Measurements from ENCODE around the gene MVB12B. TPM values are rescaled to one million over a fixed set of nuclear protein-coding genes. Genes with fewer than 3 reads are reported as not detected.

Gene MVB12B
- total RNA-seq, 6 experiments from 2014 or later: 7.2 to 16.2 (median 9.1) TPM

GRCh38 chr9:126301985-126302603, 24.5 kb upstream of the MVB12B start:
- H3K4me1 ChIP-seq: no peaks in the 10 kb centered on the region
- TF ChIP-seq CTCF (IDR thresholded peaks at IDR 0.05) (peak; percentile 68 to 78 (median 72)), POLR2A (IDR thresholded peaks at IDR 0.05) (no peak)
- intact Hi-C loops (cut with DNase I): loop anchor here (10.0 kb wide), 2 partner anchors 93 to 183 kb away; no protein-coding TSS in a partner anchor
- H3K27ac ChIP-seq: no peak overlapping the region
- H3K9me3 ChIP-seq: no peaks in the 10 kb centered on the region
- H3K4me3 ChIP-seq: no peak overlapping the region
- DNase-seq: peak in 1 of 3 donors; percentile 58
- 4% methylated on average over 4 of the region's 4 CpGs for WGBS (ENCODE audit: insufficient coverage, low coverage, low lambda C conversion rate, missing lambda C conversion rate)
- no peaks in the 10 kb centered on the region for H3K27me3 ChIP-seq
- H3K36me3 ChIP-seq: no peaks in the 10 kb centered on the region
- ATAC-seq: peak; percentile 86 to 95 (median 91)

- Histone ChIP-seq H3K27ac (no peak overlapping the region), H3K36me3 (no peaks in the 10 kb centered on the region), H3K4me3 (no peak overlapping the region), H3K4me1 (no peaks in the 10 kb centered on the region), H3K27me3 (no peaks in the 10 kb centered on the region), H3K9me3 (no peaks in the 10 kb centered on the region)
- DNase-seq: no peak
- intact Hi-C loops (cut with DNase I): loop anchor here (10.0 kb wide), 2 partner anchors 92 to 182 kb away; no protein-coding TSS in a partner anchor
- ATAC-seq: no peak
- no peak for TF ChIP-seq CTCF (IDR thresholded peaks at IDR 0.05)
- no peak for TF ChIP-seq POLR2A (IDR thresholded peaks at IDR 0.05)
- 30% methylated on average over 1 of the region's 1 CpG for WGBS (ENCODE audit: insufficient coverage, low coverage, low lambda C conversion rate, missing lambda C conversion rate)
These were observed 23.9 kb upstream of the MVB12B start for GRCh38 chr9:126302730-126303129.

- Histone ChIP-seq H3K27me3 (no peaks in the 10 kb centered on the region), H3K9me3 (no peaks in the 10 kb centered on the region), H3K4me3 (no peak overlapping the region), H3K27ac (no peak overlapping the region), H3K36me3 (no peaks in the 10 kb centered on the region), H3K4me1 (no peaks in the 10 kb centered on the region)
- ATAC-seq (no peak), DNase-seq (no peak)
- intact Hi-C loops (cut with DNase I): loop anchor here (10.0 kb wide), 2 partner anchors 91 to 181 kb away; no protein-coding TSS in a partner anchor
- TF ChIP-seq POLR2A (IDR thresholded peaks at IDR 0.05): no peak
- 100% methylated on average over 3 of the region's 3 CpGs for WGBS (ENCODE audit: insufficient coverage, low coverage, low lambda C conversion rate, missing lambda C conversion rate)
These were observed 23.1 kb upstream of the MVB12B start for GRCh38 chr9:126303488-126303887.

GRCh38 chr9:126304207-126304970, 22.2 kb upstream of the MVB12B start:
- no peak for DNase-seq
- H3K36me3 ChIP-seq: no peaks in the 10 kb centered on the region
- TF ChIP-seq CTCF (IDR thresholded peaks at IDR 0.05) (no peak), POLR2A (IDR thresholded peaks at IDR 0.05) (no peak)
- 72% methylated on average over 4 of the region's 8 CpGs for WGBS (ENCODE audit: insufficient coverage, low coverage, low lambda C conversion rate, missing lambda C conversion rate)
- no peaks in the 10 kb centered on the region for H3K4me1 ChIP-seq
- no peak for ATAC-seq
- H3K27ac ChIP-seq: no peak overlapping the region
- H3K27me3 ChIP-seq: no peaks in the 10 kb centered on the region
- no peak overlapping the region for H3K4me3 ChIP-seq
- H3K9me3 ChIP-seq: no peaks in the 10 kb centered on the region
- intact Hi-C loops (cut with DNase I): loop anchor here (10.0 kb wide), 2 partner anchors 90 to 180 kb away; no protein-coding TSS in a partner anchor

GRCh38 chr9:126304971-126305320, 21.7 kb upstream of the MVB12B start:
- intact Hi-C loops (cut with DNase I): loop anchor here (10.0 kb wide), 2 partner anchors 90 to 180 kb away; no protein-coding TSS in a partner anchor
- H3K9me3 ChIP-seq: no peaks in the 10 kb centered on the region
- ATAC-seq (no peak), DNase-seq (no peak)
- H3K36me3 ChIP-seq: no peaks in the 10 kb centered on the region
- no peak overlapping the region for H3K4me3 ChIP-seq
- no peaks in the 10 kb centered on the region for H3K4me1 ChIP-seq
- no peaks in the 10 kb centered on the region for H3K27me3 ChIP-seq
- no peak for TF ChIP-seq CTCF (IDR thresholded peaks at IDR 0.05)
- no peak for TF ChIP-seq POLR2A (IDR thresholded peaks at IDR 0.05)
- WGBS (ENCODE audit: insufficient coverage, low coverage, low lambda C conversion rate, missing lambda C conversion rate): 78% methylated on average over 6 of the region's 7 CpGs
- H3K27ac ChIP-seq: no peak overlapping the region
